Renal cortex interstitium (tissue), 11 donors: ENCODE data around the gene KCNH8. TPM values are rescaled to one million over a fixed set of nuclear protein-coding genes. Genes with fewer than 3 reads are reported as not detected.
"Not testable (repeated sequence)": the region's sequence is repeated elsewhere in the genome, so short reads cannot be mapped to it uniquely, and the experiment has no call there.

Experiments
- DNase-seq, 11 donors: peaks; one replicate each; pipeline ENCODE4 v3.0.0-alpha.2; 2013; ENCODE audit warnings: low read depth in 9 of 11, low spot score in 4 of 11; ENCODE audit errors: extremely low read depth in 1 of 11
- polyA plus RNA-seq, 3 donors: library from polyadenylated mRNA; unstranded; fragments of 120-200 nt; gene quantifications; one replicate each; pipeline ENCODE4 v1.2.1, GENCODE V29; 2013; ENCODE audit not compliant: insufficient read length in 3 of 3

Gene KCNH8
- polyA plus RNA-seq, 3 donors, result 0.95 to 1.4 (median 1.3) TPM

DNA sequence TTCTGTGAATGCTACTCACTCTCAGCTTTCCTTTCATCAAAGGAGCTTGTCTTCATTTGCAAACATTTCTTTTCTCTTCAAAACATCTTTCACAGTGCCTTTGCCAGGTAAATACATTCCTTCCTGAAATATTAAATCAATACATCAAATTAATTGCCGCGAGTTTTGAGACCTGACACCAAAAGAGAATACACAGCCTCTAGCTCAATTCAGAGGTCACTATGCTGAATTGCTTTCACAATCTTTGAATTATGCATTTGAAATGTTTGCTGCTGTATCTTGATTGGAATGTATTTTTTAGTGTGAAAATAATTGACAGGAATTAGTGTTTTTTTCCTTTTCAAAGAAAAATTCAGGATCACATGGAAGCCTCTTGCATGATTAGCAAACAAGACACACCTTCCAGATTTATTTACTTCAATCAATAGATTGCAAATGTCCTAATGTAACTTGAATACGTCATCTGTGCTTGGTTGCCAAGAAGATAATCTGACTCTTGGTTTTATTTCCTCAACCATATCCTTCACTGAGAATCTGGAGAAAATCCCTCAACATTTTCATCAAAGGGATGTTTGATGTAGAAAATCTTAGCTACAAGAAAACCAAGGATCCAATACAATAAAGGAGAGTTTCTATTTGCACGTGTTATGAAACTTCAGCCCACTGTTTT, 83.6 kb downstream of the KCNH8 start:
- no peak for DNase-seq

DNA sequence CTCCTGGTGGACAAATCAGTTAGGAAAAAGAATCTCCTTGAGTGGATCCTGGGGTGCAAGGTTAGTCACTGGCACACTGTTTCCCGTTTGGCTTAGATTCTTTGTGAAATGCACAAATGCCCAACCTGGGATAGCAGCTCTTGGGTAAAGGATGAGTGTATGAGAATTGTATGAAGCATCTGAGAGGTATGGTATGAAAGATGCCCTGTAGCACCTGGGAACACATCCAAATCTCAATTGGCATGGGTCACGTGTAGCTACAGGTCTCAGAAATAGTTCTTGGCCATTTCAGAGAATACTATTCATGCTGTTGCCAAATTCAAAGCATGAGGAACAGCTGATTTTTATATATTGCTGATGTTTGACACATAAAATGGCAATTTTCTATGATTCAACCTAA, 84.3 kb downstream of the KCNH8 start:
- no peak for DNase-seq

DNA sequence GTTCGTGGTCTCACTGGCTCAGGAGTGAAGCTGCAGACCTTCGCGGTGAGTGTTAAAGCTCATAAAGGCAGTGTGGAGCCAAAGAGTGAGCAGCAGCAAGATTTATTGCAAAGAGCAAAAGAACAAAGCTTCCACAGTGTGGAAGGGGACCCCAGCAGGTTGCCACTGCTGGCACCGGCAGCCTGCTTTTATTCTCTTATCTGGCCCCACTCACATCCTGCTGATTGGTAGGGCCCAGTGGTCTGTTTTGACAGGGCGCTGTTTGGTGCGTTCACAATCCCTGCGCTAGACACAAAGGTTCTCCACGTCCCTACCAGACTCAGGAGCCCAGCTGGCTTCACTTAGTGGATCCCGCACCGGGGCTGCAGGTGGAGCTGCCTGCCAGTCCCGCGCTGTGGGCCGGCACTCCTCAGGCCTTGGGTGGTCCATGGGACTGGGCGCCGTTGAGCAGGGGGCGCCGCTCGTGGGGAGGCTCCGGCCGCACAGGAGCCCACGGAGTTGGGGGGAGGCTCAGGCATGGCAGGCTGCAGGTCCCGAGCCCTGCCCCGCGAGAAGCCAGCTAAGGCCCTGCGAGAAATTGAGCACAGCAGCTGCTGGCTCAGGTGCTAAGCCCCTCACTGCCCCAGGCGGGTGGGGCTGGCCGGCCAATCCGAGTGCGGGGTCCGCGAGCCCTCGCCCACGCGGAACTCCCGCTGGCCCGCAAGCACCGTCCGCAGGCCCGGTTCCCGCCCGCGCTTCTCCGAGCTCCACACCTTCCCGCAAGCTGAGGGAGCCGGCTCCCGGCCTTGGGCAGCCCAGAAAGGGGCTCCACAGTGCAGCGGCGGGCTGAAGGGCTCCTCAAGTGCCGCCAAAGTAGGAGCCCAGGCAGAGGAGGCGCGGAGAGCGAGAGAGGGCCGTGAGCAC, 85.8 kb downstream of the KCNH8 start:
- not testable (repeated sequence) for DNase-seq

DNA sequence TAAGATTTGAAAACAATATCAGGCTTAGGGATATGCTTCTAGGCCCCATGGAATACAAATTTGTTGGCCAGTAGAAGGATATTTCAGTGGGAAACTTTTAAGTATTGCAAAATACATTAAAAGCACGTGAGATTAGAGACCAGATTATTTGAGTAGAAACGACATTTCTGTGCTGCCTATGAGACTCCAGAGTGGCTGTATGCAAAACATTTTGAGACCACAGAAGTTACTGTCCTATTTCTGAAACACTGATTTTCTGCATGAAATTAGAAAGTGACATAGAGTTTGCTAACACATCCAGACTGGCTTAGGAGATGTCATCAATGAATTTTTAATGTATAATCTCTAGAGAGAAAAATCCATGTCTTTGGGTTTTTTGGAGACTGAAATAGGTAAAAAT, 99.8 kb downstream of the KCNH8 start:
- DNase-seq, result no peak

DNA sequence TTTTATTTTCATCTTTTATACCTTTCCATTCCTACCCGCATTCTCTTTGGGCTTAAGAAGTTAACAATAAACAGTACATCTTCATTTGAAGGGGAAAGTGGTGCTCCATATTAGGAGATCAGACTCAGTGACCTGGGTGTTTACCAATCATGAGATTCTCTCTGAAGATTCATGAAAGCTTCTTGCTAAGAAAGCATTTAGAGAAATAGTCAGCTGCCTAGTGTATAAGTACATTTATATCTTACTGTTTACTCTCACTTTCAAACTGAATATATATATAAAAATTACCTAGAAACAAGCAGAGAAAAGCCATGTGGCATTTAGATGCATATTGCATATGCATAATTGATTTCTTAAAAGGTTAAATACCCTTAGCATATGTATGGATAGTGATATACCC, 100.5 kb downstream of the KCNH8 start:
- DNase-seq, result no peak

DNA sequence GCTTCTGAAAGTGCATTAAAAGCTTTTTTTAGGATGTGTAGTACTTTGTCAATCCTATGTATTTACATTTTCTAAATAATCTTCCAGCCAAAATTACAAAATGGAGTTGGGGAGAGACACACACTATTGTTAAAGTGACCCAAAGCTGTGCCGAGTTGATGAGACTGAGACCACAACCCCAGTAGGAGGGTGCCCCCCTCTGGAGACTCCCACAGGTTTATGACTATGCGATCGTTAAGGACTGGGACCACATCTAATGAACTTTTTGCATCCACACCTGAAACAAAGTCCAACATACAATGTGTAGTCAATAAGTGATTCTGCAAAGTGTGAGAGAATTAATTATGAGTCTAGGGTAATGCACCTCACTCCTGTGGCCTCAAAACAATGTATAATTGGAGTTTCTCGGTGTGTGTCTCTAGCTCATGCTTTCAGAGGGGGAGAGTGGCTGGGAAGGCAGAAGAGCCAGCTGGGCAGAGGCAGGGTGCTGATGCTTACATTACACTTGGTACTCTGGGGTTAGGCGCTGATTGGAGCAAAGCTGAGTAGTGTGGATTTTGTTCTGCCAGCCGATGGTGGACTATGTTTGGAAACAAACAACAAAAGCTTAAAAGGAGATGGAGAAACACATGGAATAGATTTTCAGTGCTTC, 102.8 kb downstream of the KCNH8 start:
- DNase-seq, result no peak

DNA sequence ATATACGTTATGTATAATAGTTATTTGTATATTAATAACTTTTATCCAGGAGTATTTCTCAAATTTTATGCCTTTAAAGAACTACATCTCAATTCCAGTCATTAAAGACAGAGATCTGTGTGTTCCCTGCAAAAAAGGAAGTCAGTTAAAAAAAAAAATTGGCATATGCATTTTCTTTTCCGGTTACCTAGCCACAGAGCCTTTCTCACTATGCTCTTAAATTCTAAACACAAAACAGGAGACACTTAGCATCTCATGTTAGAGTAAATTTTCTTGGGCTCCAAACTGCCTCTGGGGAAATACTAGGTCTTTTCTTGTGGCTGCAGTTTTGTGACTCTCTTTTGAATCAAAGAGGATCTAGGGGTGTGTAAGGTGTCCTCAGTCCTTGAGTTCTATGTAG, 105.9 kb downstream of the KCNH8 start:
- DNase-seq, result no peak

DNA sequence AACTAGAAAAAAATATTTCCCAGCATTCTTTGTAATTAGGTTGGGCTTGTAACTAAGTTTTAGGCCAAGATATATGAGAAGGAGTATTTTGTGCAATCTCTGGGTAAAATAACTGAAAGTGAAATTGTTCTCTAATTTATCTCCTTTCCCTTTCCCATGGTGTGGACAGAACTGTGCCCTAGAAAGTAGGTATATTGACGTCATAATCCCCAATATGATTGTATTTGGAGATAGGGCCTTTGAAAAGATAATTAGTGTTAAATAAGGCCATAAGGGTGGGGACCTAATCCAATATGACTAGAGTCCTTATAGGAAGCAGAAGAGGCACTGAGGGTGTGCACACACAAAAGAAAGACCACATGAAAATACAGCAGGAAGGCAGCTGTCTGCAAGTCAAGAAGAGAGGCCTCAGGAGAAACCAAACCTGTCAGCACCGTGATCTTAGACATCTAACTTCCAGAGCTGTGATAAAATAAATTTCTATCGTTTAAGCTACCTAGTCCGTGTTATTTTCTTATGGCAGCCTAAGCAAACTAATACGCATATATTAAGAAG, 106.6 kb downstream of the KCNH8 start:
- DNase-seq, result no peak

DNA sequence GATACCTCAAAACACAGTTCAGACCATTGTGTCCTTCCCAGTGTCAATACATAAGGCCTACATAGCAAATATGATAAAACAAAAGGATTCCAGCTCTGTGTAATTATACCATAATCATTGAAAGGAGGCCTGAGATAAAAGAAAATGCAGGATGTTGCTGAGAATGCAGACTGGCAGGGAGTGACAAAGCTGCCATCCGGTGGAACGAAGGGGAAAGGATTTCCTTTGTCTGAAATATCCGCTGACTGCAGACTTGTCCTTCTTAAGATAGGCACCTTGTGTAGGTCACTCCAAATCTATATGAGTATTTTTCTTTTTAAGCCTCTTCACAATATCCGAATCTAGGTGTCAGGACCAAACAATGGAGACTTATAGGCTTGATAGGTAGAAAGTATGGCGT, 108.0 kb downstream of the KCNH8 start:
- DNase-seq, result no peak

DNA sequence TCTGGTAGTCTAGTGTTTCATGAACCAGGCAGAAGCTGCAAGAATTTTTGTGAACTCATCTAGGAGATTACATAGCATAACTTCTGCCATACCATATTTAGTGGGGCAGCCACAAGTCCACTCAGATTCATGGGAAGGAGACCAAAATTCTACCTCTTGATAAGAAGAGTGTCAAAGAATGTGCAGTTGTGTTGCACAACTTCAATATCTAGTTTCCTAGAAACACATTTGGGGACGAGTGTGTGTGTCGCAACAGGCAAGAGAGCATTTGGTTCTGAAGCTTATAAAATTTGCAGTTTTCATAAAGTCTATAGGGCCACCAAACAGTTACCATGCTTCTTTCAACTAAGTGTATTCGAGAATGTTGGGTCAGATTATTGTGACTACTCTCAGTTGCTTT, 115.3 kb downstream of the KCNH8 start:
- no peak for DNase-seq

DNA sequence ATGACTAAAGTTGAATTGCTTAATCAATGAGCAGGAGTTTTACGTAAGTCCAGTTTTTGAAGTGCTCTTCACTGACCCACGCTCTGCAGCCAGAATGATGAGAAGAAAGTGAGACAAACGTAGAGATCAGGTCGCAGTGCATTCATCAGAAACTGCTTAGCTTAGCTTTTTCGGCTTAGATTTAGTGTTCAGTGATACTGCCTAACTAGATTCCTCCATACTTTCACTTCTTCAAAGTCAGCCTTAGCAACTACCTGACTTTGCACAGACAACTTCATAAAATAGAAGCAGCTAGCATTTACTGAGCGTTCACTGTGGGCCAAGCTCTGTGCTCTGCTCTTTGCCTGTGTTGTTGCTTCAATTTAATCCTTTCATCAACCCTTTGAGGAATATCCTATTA, 116.1 kb downstream of the KCNH8 start:
- DNase-seq, result no peak

DNA sequence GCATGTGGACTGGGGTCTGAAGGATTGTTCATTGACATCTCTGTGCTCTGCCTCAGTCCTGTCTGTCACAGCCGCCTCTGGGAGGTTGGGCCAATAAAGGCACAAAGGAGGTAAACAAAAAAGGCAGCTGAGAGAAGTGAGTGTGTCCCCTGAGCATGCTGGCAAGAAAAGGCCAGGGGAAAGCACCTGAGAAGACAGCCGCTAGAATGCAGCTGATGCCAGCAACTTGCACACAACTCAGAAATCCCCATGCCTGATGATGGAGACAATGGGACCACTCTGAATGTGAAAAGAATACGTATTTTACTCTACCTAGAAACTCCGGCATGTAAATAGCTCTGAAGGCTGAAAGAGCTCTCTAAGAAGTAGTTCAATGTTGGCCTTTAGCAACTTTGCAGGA, 118.7 kb downstream of the KCNH8 start:
- DNase-seq, result no peak

DNA sequence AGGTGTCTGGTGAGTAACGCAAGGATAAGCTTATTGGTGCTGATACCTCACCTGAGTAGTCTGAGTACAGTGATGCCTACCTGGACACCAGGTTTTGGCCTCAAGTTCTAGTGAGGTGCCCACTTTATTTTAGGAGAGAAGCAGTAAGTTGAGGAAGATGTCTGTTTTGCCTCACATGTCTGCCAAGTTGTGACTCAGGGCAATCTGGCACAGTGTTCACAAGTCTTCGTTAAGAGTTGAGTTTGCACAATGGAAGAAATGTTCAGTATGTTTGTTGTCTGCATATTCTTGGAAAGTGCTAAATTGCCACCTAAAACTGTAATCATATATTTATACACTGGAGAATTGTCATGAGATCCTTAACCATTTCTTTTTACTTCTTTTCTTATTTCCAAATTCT, 122.2 kb downstream of the KCNH8 start:
- no peak for DNase-seq

DNA sequence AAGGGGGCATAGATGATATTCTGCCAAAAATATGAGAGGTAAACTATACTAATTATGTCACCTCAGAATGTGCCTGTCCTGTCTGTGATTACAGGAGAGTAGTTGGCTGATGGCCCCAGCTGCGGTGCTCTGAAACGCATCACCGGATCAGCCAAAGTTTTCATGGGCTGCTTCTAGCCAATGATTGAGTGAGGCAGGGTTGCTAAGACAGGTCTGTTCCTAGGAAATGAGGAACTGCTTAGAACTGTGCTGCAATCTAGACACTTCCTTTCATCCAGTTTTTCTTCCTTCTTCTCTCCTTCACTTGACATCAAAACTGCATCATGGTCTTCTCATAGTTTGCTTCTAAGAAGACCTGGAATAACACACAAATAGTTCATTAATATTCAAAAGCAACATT, 124.0 kb downstream of the KCNH8 start:
- DNase-seq, result no peak

DNA sequence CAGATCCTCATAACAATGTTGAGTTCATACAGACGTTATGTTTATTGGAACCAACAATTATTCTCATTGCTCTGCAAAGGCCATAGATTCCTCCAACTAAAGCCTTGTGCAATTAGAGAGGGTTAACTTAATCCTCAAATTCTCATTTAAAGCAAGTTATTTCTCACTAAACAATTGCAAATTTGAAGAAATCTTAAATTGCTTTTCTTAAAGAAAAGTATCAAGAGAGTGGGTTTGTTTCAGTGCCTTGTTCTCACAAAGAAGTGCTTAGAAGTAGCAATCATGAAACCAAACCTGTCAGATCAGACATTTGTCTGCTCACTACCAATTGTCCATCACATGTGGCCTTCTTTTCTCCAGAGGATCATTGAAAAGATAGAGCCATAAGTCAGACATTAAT, 124.8 kb downstream of the KCNH8 start:
- no peak for DNase-seq

DNA sequence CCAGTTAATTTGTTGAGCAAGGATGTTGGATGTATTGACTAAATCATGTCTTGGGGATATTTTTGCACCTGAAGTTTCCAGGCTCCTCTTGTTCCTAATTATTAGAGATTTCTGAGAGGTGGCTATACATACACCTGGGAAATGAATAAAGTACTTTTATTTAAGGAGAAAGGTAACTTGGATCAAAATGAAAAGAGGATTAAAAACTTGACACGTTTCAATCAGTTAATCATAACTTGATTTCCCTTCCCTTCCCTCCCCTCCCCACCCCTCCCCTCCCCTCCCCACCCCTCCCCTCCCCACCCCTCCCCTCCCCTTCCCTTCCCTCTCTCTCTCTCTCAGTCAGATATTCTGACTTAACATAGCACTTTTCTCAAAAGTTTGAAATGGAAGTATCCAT, 126.3 kb downstream of the KCNH8 start:
- DNase-seq, result no peak

DNA sequence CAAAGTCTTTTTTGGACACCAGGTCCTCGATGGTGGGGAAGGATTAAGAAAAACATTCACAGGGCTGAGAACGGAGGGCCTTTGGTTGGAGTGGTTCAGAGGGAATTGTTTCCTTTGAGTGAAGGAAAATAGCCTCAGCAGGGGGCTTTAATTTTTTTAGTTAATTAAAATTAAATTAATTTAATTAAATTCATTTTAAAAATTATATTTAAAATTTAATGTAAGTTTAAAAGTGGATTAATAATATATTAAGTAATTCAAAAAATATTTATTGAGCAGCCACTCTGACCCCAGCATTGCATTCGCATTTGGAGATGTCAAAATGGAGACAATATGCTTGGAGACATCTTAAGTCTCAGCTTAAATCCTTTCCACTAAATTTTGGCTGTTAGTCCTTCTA, 136.7 kb downstream of the KCNH8 start:
- DNase-seq, result no peak

DNA sequence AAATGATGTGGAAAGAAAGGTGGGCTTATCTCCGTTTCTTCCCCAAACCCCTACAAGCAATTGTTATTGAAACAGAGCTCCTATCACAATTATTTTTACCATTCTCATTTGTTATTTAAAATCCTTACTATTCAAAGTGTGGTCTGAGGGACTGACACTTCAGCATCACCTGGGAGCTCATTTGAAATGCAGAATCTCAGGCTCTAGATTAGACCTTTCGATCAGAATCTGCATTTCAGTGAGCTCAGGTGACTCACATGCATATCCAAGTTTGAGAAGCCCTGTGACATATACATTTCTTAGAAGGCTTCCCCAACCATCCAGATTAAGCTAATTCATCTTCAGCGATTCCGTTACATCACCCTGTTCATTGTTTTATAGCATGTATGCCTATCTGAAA, 145.0 kb downstream of the KCNH8 start:
- no peak for DNase-seq

DNA sequence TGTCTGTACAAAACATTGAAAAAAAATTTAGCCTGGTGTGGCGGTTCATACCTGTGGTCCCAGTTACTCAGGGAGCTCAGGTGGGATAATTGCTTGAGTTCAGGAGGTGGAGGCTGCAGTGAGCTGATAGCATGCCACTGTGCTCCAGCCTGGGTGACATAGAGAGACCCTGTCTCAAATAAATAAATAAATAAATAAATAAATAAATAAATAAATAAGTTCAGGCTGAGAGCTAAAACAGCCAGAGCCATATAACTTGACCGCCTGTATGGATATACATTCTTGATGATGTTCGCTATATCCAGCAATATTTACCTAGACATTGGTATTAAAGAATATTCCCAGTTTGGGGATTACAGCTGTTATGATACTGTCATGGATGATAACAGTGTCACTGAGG, 146.9 kb downstream of the KCNH8 start:
- DNase-seq, result no peak

DNA sequence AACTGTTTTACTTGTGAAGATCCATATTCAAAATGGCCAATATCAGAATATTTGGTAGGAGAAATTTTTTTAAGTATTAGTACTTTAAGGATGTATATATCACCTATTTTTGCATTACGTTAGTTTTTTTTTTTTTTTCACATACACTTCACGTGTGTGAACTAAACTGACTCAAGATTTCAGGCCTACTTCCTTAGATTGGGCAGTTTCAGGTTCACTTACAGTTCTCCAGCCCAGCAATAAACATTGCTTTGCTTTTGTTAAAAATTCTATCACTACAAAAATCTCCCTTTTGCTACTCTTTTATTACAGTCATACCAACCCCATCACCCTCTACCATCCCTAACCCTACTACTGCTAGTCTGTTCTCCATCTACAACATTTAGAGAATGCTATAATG, 183.6 kb downstream of the KCNH8 start:
- no peak for DNase-seq
